Mesenteric fat pad (tissue), 1 donor: ENCODE measurements around the gene FGF5. TPM values are rescaled to one million over a fixed set of nuclear protein-coding genes. Genes with fewer than 3 reads are reported as not detected.

Experiments used
- DNase-seq: peaks from one replicate; pipeline ENCODE4 v3.0.0-alpha.2; 2020; ENCODE audit warnings: low spot score
- total RNA-seq: library from RNA; stranded (reverse); fragmentation: NEBNext Ultra II Directional; extraction: Animal tissue kit (Norgen Biotek cat#: 25700); gene quantifications from one replicate; pipeline ENCODE4 v1.2.1, GENCODE V29; 2021
- donor health status: DM: yes; HTN: yes; CAD: no.

The FGF5 gene
- total RNA-seq, 1 donor from 2014 or later, result not detected

DNA sequence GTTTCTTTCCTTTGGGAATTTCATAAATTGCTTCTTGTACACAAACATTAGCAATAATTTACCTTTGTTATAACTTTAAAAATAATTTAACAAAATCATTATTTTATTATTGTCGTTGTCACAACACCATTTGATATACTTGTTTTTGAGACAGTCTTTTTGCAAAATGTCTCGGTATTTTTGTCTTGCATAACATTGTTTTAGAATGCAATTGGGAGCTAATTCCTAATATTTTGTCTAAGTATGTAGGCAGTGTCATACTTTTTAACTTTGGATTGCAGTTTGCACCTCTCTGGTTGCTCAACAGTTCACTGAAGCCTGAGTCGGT is 68.7 kb downstream of the FGF5 start:
- DNase-seq, result no peak

DNA sequence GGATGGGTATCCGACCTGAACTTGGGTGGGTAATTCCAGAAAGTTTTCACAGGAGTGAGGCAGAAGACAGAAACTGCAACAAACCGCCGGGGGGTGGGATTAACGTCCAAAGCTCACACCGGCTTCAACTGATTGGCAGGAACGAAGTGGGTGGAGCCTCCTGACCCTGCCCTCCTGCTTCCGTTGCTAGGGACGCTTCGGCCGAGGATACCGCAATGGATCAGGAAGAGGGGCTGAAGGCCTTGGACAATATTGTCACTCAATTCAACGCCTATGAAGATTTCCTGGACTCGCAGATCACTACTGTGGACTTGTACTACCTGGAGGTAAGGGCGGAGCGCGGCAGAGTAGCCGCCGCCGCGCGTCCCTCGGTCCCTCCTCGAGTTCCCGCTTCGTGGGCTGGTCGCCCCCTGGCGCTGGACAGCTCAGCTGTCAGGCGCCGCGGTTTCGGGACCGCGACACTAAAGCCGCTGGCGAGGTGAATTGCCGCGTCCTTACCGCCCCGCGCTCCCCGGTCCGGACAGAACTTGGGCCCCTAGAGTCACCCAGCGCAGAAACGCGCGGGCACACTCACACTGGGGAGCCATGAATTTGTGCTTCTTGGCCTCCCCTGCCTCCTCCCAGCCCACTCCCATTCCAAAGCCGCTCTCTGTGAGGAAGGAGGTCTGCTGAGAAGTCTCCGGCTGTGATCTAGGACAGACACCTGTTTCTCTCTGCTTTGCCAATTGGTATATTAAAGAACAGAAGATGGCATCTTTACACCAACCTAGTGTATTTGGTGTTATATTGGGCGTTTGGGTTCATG is 69.3 kb downstream of the FGF5 start, which contains the start of gene CFAP299:
TSS of gene CFAP299 (plus strand) at position 177 of the 805 bp plus-strand sequence.
- no peak for DNase-seq

DNA sequence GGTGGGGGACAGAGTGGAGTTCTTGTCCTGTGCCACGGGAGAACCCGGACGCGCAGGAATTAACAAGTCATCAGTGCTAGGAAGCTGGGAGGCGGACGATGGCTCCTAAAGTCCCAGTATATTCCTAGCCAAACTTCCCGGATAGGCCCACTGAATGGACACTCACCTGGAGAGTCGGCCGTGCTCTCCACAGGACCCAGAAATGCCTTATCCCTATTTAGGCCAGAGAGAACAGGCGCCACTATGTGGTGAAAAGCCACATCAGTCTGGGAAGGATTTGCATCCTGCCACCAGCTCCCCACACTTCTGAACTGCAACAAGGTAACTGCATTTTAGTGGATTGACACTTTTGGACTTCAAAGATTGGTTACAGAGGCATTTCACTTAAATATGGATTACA is 70.1 kb downstream of the FGF5 start:
- DNase-seq, result no peak

DNA sequence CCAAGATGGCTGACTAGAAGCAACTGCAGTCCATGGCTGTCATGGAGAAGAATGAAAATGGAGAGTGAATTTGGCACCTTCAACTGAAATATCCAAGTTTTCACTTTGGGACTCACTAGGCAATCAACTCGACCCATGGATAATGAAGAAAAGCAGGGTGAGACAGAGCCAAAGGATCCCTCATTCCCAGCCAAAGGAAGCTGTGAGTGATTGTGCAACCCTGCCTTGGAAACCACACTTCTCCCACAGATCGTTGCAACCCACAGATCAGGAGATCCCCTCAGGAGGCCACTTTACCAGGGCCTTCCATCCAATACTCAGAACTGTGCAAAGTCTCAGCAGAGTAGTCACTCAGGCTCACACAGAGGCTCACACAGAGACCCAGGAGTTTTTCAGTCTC is 73.6 kb downstream of the FGF5 start:
- DNase-seq, result no peak

Other genes starting within 250 kb of the FGF5 start
- 197 TPM for gene ANTXR2, start 193.4 kb upstream of the FGF5 start, total RNA-seq
- gene PRDM8, start 69.2 kb upstream of the FGF5 start, total RNA-seq, result 2.6 TPM
- gene CFAP299, start 69.1 kb downstream of the FGF5 start, total RNA-seq, result not detected